ENCODE measurements around the gene COQ3. TPM values are rescaled to one million over a fixed set of nuclear protein-coding genes. Genes with fewer than 3 reads are reported as not detected.

Gene COQ3
- total RNA-seq (10 to 100 TPM in 1 of 7 donors, 1 to 10 TPM in 6; 3.0 to 10.0 (median 6.2) TPM), polyA plus RNA-seq (1 to 10 TPM; 6.9 to 8.1 TPM)
- long read RNA-seq, donor 1, transcript COQ3-201 (7 exons, 1,335 nt): major isoform, 21 of 30 reads
- long read RNA-seq, donor 1, partial matches to known transcripts: 2 of 30 reads
- long read RNA-seq, donor 1, other reads (novel, unspliced or antisense): 7 of 30 reads
- long read RNA-seq, donor 2, partial matches to known transcripts: 0 of 4 reads
- long read RNA-seq, donor 2, other reads (novel, unspliced or antisense): 0 of 4 reads
- long read RNA-seq, donor 3, partial matches to known transcripts: 0 of 3 reads
- long read RNA-seq, donor 3, other reads (novel, unspliced or antisense): 0 of 3 reads

GRCh38 chr6:99393698-99394531 is at the start of gene COQ3:
TSS of gene COQ3 (minus strand) at chr6:99394195. CDS start at chr6:99394179, 16 bp downstream.
- no peaks in the 10 kb centered on the region for H3K4me1 ChIP-seq (ENCODE audit: insufficient read depth)
- H3K9me3 ChIP-seq: no peaks in the 10 kb centered on the region
- peak; percentile 60 to 84 (median 73) for DNase-seq
- H3K36me3 ChIP-seq: no peaks in the 10 kb centered on the region
- peak within 1 kb of the TSS; percentile 70 to 85 for H3K27ac ChIP-seq
- no peak for TF ChIP-seq CTCF (IDR thresholded peaks at IDR 0.05)
- no peak for TF ChIP-seq EP300 (IDR thresholded peaks at IDR 0.05)
- TF ChIP-seq POLR2A (IDR thresholded peaks at IDR 0.05): no peak
- H3K4me3 ChIP-seq: peak within 1 kb of the TSS; percentile 72
- no peaks in the 10 kb centered on the region for H3K27me3 ChIP-seq
- intact Hi-C loops (cut with DNase I): no loop called here
- 5 to 10% (median 9%) methylated on average over 56 of the region's 56 CpGs for WGBS, 3 donors

GRCh38 chr6:99434702-99435530 is 40.9 kb upstream of the COQ3 start:
- Histone ChIP-seq H3K9me3 (no peaks in the 10 kb centered on the region), H3K27ac (no peak overlapping the region), H3K36me3 (no peaks in the 10 kb centered on the region), H3K4me1 (ENCODE audit: insufficient read depth) (no peaks in the 10 kb centered on the region), H3K27me3 (no peaks in the 10 kb centered on the region), H3K4me3 (no peak overlapping the region)
- intact Hi-C loops (cut with DNase I): no loop called here
- no peak for DNase-seq
- TF ChIP-seq EP300 (IDR thresholded peaks at IDR 0.05) (no peak), POLR2A (IDR thresholded peaks at IDR 0.05) (no peak), CTCF (IDR thresholded peaks at IDR 0.05) (no peak)
- WGBS, 3 donors: 9 to 11% (median 10%) methylated on average over 3 of the region's 3 CpGs

- intact Hi-C loops (cut with DNase I): no loop called here
- Histone ChIP-seq H3K27me3 (no peaks in the 10 kb centered on the region), H3K4me1 (ENCODE audit: insufficient read depth) (no peaks in the 10 kb centered on the region), H3K9me3 (no peaks in the 10 kb centered on the region), H3K27ac (no peak overlapping the region), H3K36me3 (no peaks in the 10 kb centered on the region), H3K4me3 (no peak overlapping the region)
- DNase-seq: no peak
- TF ChIP-seq POLR2A (IDR thresholded peaks at IDR 0.05) (no peak), EP300 (IDR thresholded peaks at IDR 0.05) (no peak)
- 56 to 75% (median 60%) methylated on average over 2 of the region's 2 CpGs for WGBS, 3 donors
Observed at GRCh38 chr6:99432877-99433276, 38.9 kb upstream of the COQ3 start.

GRCh38 chr6:99431901-99432300 is 37.9 kb upstream of the COQ3 start:
- H3K27me3 ChIP-seq: no peaks in the 10 kb centered on the region
- no peak overlapping the region for H3K27ac ChIP-seq
- intact Hi-C loops (cut with DNase I): no loop called here
- H3K36me3 ChIP-seq: no peaks in the 10 kb centered on the region
- no peak overlapping the region for H3K4me3 ChIP-seq
- TF ChIP-seq POLR2A (IDR thresholded peaks at IDR 0.05): no peak
- no peak for TF ChIP-seq EP300 (IDR thresholded peaks at IDR 0.05)
- WGBS, 3 donors: 82 to 91% (median 85%) methylated on average over 2 of the region's 2 CpGs
- DNase-seq: no peak
- no peaks in the 10 kb centered on the region for H3K4me1 ChIP-seq (ENCODE audit: insufficient read depth)
- H3K9me3 ChIP-seq: no peaks in the 10 kb centered on the region

GRCh38 chr6:99427988-99428387 is 34.0 kb upstream of the COQ3 start:
- Histone ChIP-seq H3K9me3 (no peaks in the 10 kb centered on the region), H3K27me3 (no peaks in the 10 kb centered on the region), H3K36me3 (no peaks in the 10 kb centered on the region), H3K4me3 (no peak overlapping the region), H3K27ac (no peak overlapping the region), H3K4me1 (ENCODE audit: insufficient read depth) (peaks cover 9% of the 10 kb centered on the region)
- intact Hi-C loops (cut with DNase I): no loop called here
- no peak for TF ChIP-seq POLR2A (IDR thresholded peaks at IDR 0.05)
- TF ChIP-seq EP300 (IDR thresholded peaks at IDR 0.05): no peak
- no peak for TF ChIP-seq CTCF (IDR thresholded peaks at IDR 0.05)
- no peak for DNase-seq
- WGBS, 3 donors: 95 to 96% (median 96%) methylated on average over 5 of the region's 5 CpGs
